ENCODE data around the gene ATG16L2. TPM values are rescaled to one million over a fixed set of nuclear protein-coding genes. Genes with fewer than 3 reads are reported as not detected.

ATG16L2 gene
- polyA plus RNA-seq, 1 experiment: 10.1 TPM

GRCh38 chr11:72773291-72773690, 40.9 kb upstream of the ATG16L2 start:
- no peaks in the 10 kb centered on the region for H3K27me3 ChIP-seq (ENCODE audit: control insufficient read depth, insufficient read depth, low read length)
- POLR2A ChIA-PET: no interaction called here
- no peak for TF ChIP-seq CTCF (IDR thresholded peaks at IDR 0.05; ENCODE audit: insufficient read depth, low read depth, low read length)
- no peak overlapping the region for H3K4me3 ChIP-seq (ENCODE audit: low read depth, low read length)
- CTCF ChIA-PET: interaction anchor here (0.8 to 4.9 kb wide), 3 partner anchors 9 to 48 kb away, joined by 3 to 26 read pairs (median 3); partner anchors contain the start of gene STARD10
- H3K36me3 ChIP-seq (ENCODE audit: control insufficient read depth, insufficient read depth, low read length): no peaks in the 10 kb centered on the region
- no peak for DNase-seq (ENCODE audit: low read depth)

- H3K36me3 ChIP-seq (ENCODE audit: control insufficient read depth, insufficient read depth, low read length): no peaks in the 10 kb centered on the region
- ChIA-PET CTCF (interaction anchor here (0.8 to 4.9 kb wide), 3 partner anchors 9 to 49 kb away, joined by 3 to 26 read pairs (median 3); partner anchors contain the start of gene STARD10), POLR2A (no interaction called here)
- DNase-seq (ENCODE audit: low read depth): no peak
- TF ChIP-seq CTCF (IDR thresholded peaks at IDR 0.05; ENCODE audit: insufficient read depth, low read depth, low read length): no peak
- H3K27me3 ChIP-seq (ENCODE audit: control insufficient read depth, insufficient read depth, low read length): no peaks in the 10 kb centered on the region
- no peak overlapping the region for H3K4me3 ChIP-seq (ENCODE audit: low read depth, low read length)
Observed at GRCh38 chr11:72773696-72774095, 40.5 kb upstream of the ATG16L2 start.

- no peak for DNase-seq (ENCODE audit: low read depth)
- Histone ChIP-seq H3K4me3 (ENCODE audit: low read depth, low read length) (no peak overlapping the region), H3K36me3 (ENCODE audit: control insufficient read depth, insufficient read depth, low read length) (no peaks in the 10 kb centered on the region; the same call in 1 of the 2 replicates), H3K27me3 (ENCODE audit: control insufficient read depth, insufficient read depth, low read length) (no peaks in the 10 kb centered on the region)
- no peak for TF ChIP-seq CTCF (IDR thresholded peaks at IDR 0.05; ENCODE audit: insufficient read depth, low read depth, low read length)
- POLR2A ChIA-PET: no interaction called here
- CTCF ChIA-PET: interaction anchor here (1.2 kb wide), 1 partner anchor 18 kb away, joined by 5 read pairs; no protein-coding TSS in a partner anchor
Observed at GRCh38 chr11:72774499-72774898, 39.7 kb upstream of the ATG16L2 start.

GRCh38 chr11:72775288-72776110, 38.7 kb upstream of the ATG16L2 start:
- POLR2A ChIA-PET: no interaction called here
- no peak for DNase-seq (ENCODE audit: low read depth)
- no peaks in the 10 kb centered on the region; the same call in 1 of the 2 replicates for H3K36me3 ChIP-seq (ENCODE audit: control insufficient read depth, insufficient read depth, low read length)
- TF ChIP-seq CTCF (IDR thresholded peaks at IDR 0.05; ENCODE audit: insufficient read depth, low read depth, low read length): no peak
- H3K27me3 ChIP-seq (ENCODE audit: control insufficient read depth, insufficient read depth, low read length): no peaks in the 10 kb centered on the region
- CTCF ChIA-PET: interaction anchor here (1.1 to 3.2 kb wide), 5 partner anchors 14 to 52 kb away, joined by 3 to 9 read pairs (median 3); no protein-coding TSS in a partner anchor
- no peak overlapping the region for H3K4me3 ChIP-seq (ENCODE audit: low read depth, low read length)

- POLR2A ChIA-PET: no interaction called here
- no peak for TF ChIP-seq CTCF (IDR thresholded peaks at IDR 0.05; ENCODE audit: insufficient read depth, low read depth, low read length)
Observed at GRCh38 chr11:72776117-72776843, 37.9 kb upstream of the ATG16L2 start.

More at GRCh38 chr11:72776117-72776843, 37.9 kb upstream of the ATG16L2 start:
- H3K36me3 ChIP-seq (ENCODE audit: control insufficient read depth, insufficient read depth, low read length): no peaks in the 10 kb centered on the region; the same call in 1 of the 2 replicates
- CTCF ChIA-PET: interaction anchor here (1.1 to 3.2 kb wide), 4 partner anchors 13 to 51 kb away, joined by 3 to 9 read pairs (median 3); no protein-coding TSS in a partner anchor
- 0 out of 2 replicates have a peak, but pooled peaks cover 1% of the 10 kb centered on the region for H3K27me3 ChIP-seq (ENCODE audit: control insufficient read depth, insufficient read depth, low read length)
- no peak for DNase-seq (ENCODE audit: low read depth)
- no peak overlapping the region for H3K4me3 ChIP-seq (ENCODE audit: low read depth, low read length)
